NCI-H460 (cell line): Measurements from ENCODE around the gene UBAC2. TPM values are rescaled to one million over a fixed set of nuclear protein-coding genes. Genes with fewer than 3 reads are reported as not detected.

Source experiments
- DNase-seq: peaks from one replicate; pipeline ENCODE4 v3.0.0-alpha.2; 2016; ENCODE audit warnings: low read depth; ENCODE audit errors: extremely low read depth
- total RNA-seq: library from RNA; depleted of rRNA; stranded (reverse); fragments of >200 nt; shearing (Covaris generic); gene quantifications from 2 replicates; pipeline ENCODE4 v1.2.3, GENCODE V29; 2014

The UBAC2 gene
- total RNA-seq, 1 experiment from 2014 or later: 41.9 TPM

GRCh38 chr13:99289674-99290337 is 89.2 kb downstream of the UBAC2 start:
- DNase-seq: no peak

- no peak for DNase-seq
Observed at GRCh38 chr13:99290894-99291293, 90.2 kb downstream of the UBAC2 start.

- DNase-seq: no peak
Observed at GRCh38 chr13:99293178-99293577, 92.5 kb downstream of the UBAC2 start.

GRCh38 chr13:99294198-99294597 is 93.5 kb downstream of the UBAC2 start:
- no peak for DNase-seq

- no peak for DNase-seq
Observed at GRCh38 chr13:99294958-99295357, 94.3 kb downstream of the UBAC2 start.

- no peak for DNase-seq
Observed at GRCh38 chr13:99295488-99296252, 95.0 kb downstream of the UBAC2 start.

- DNase-seq: no peak
Observed at GRCh38 chr13:99296398-99296797, 95.7 kb downstream of the UBAC2 start.

- DNase-seq: no peak
Observed at GRCh38 chr13:99297331-99297730, 96.7 kb downstream of the UBAC2 start.

GRCh38 chr13:99298056-99298455 is 97.4 kb downstream of the UBAC2 start:
- no peak for DNase-seq

GRCh38 chr13:99299256-99299919 is 98.7 kb downstream of the UBAC2 start:
- no peak for DNase-seq

GRCh38 chr13:99299920-99300341 is 99.3 kb downstream of the UBAC2 start:
- no peak for DNase-seq

GRCh38 chr13:99301056-99301838 is 100.6 kb downstream of the UBAC2 start:
- no peak for DNase-seq

- no peak for DNase-seq
Observed at GRCh38 chr13:99301913-99302636, 101.4 kb downstream of the UBAC2 start.

- no peak for DNase-seq
Observed at GRCh38 chr13:99302637-99303505, 102.2 kb downstream of the UBAC2 start.

GRCh38 chr13:99303863-99304521 is 103.3 kb downstream of the UBAC2 start:
- DNase-seq: no peak

- DNase-seq: no peak
Observed at GRCh38 chr13:99304541-99304940, 103.9 kb downstream of the UBAC2 start.

GRCh38 chr13:99305158-99305557 is 104.5 kb downstream of the UBAC2 start:
- DNase-seq: no peak

- no peak for DNase-seq
Observed at GRCh38 chr13:99305566-99305965, 104.9 kb downstream of the UBAC2 start.

GRCh38 chr13:99307247-99307646 is 106.6 kb downstream of the UBAC2 start, which contains the start of gene GPR183:
TSS of gene GPR183 (minus strand) at chr13:99307399. CDS start at chr13:99296145, 11,254 bp downstream.
- no peak for DNase-seq
